ENCODE data around the gene CACNB2. TPM values are rescaled to one million over a fixed set of nuclear protein-coding genes. Genes with fewer than 3 reads are reported as not detected.

Gene CACNB2
- total RNA-seq, 1 donor from 2014 or later: 2.2 TPM

- peaks cover 4% of the 10 kb centered on the region for H3K9me3 Mint-ChIP-seq
- no peak for DNase-seq (ENCODE audit: low read depth, low spot score)
- peaks cover 15% of the 10 kb centered on the region for H3K27me3 Mint-ChIP-seq (ENCODE audit: low read depth)
- no peaks in the 10 kb centered on the region for H3K4me1 Mint-ChIP-seq
- no peak for TF ChIP-seq CTCF (conservative IDR thresholded peaks at IDR 0.05)
- H3K27ac Mint-ChIP-seq (ENCODE audit: unreplicated experiment): no peak overlapping the region
- no peak overlapping the region for H3K4me3 Mint-ChIP-seq
- no peaks in the 10 kb centered on the region for H3K36me3 Mint-ChIP-seq (ENCODE audit: low read depth)
These were observed 100.1 kb downstream of the CACNB2 start for GRCh38 chr10:18240185-18240882.

GRCh38 chr10:18246967-18247366 is 106.7 kb downstream of the CACNB2 start:
- peaks cover 7% of the 10 kb centered on the region for H3K9me3 Mint-ChIP-seq
- H3K27ac Mint-ChIP-seq (ENCODE audit: unreplicated experiment): no peak overlapping the region
- peaks cover 5% of the 10 kb centered on the region for H3K4me1 Mint-ChIP-seq
- no peaks in the 10 kb centered on the region for H3K27me3 Mint-ChIP-seq (ENCODE audit: low read depth)
- no peaks in the 10 kb centered on the region for H3K36me3 Mint-ChIP-seq (ENCODE audit: low read depth)
- H3K4me3 Mint-ChIP-seq: no peak overlapping the region
- no peak for DNase-seq (ENCODE audit: low read depth, low spot score)
- TF ChIP-seq CTCF (conservative IDR thresholded peaks at IDR 0.05): no peak

GRCh38 chr10:18252086-18252485 is 111.9 kb downstream of the CACNB2 start:
- Mint-ChIP-seq H3K9me3 (peaks cover 7% of the 10 kb centered on the region), H3K4me1 (no peaks in the 10 kb centered on the region), H3K36me3 (ENCODE audit: low read depth) (no peaks in the 10 kb centered on the region), H3K4me3 (no peak overlapping the region), H3K27ac (ENCODE audit: unreplicated experiment) (no peak overlapping the region), H3K27me3 (ENCODE audit: low read depth) (peaks cover 15% of the 10 kb centered on the region)
- TF ChIP-seq CTCF (conservative IDR thresholded peaks at IDR 0.05): no peak
- no peak for DNase-seq (ENCODE audit: low read depth, low spot score)

GRCh38 chr10:18254086-18254485 is 113.9 kb downstream of the CACNB2 start:
- H3K9me3 Mint-ChIP-seq: peaks cover 7% of the 10 kb centered on the region
- H3K4me3 Mint-ChIP-seq: no peak overlapping the region
- TF ChIP-seq CTCF (conservative IDR thresholded peaks at IDR 0.05): no peak
- no peak for DNase-seq (ENCODE audit: low read depth, low spot score)
- H3K4me1 Mint-ChIP-seq: no peaks in the 10 kb centered on the region
- no peaks in the 10 kb centered on the region for H3K36me3 Mint-ChIP-seq (ENCODE audit: low read depth)
- peaks cover 15% of the 10 kb centered on the region for H3K27me3 Mint-ChIP-seq (ENCODE audit: low read depth)
- H3K27ac Mint-ChIP-seq (ENCODE audit: unreplicated experiment): no peak overlapping the region

DNA sequence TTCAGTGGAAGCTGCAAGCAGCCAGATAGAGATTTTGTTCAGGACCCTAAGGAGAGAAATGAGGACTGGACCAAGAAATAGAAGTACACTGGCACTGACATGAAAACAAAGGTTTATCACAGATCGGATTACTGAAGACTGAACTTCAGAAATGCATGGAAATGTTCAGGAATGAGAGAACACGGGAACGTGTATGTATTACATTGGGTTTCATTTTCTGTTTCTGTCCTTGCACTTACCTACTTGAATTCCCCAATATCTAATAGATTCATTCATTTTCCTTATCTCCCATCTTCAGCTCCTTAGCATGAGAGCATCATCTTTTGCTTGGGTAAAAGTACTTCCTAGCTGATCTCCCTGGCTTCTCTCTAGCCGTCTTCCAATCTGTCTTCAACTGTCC is 114.5 kb downstream of the CACNB2 start:
- no peak for TF ChIP-seq CTCF (conservative IDR thresholded peaks at IDR 0.05)

More for the DNA sequence above, 114.5 kb downstream of the CACNB2 start:
- DNase-seq (ENCODE audit: low read depth, low spot score): no peak
- Mint-ChIP-seq H3K27me3 (ENCODE audit: low read depth) (peaks cover 15% of the 10 kb centered on the region), H3K4me1 (no peaks in the 10 kb centered on the region), H3K4me3 (no peak overlapping the region), H3K9me3 (peaks cover 7% of the 10 kb centered on the region), H3K27ac (ENCODE audit: unreplicated experiment) (no peak overlapping the region), H3K36me3 (ENCODE audit: low read depth) (no peaks in the 10 kb centered on the region)
